Amniotic stem cell (primary cell): ENCODE results near the gene RGS14.
A peak's percentile ranks its signal among the peaks of the same experiment; 100 is the strongest.

Experiments used
- DNase-seq: peaks from one replicate; lab custom pipeline; 2025; lab: John Stamatoyannopoulos, UW

RGS14 gene

GRCh38 chr5:177382423-177383029, 24.8 kb downstream of the RGS14 start:
- no peak for DNase-seq

- DNase-seq = no peak
Measured at GRCh38 chr5:177383181-177383580, 25.5 kb downstream of the RGS14 start.

GRCh38 chr5:177384134-177384533, 26.4 kb downstream of the RGS14 start, which contains the start of gene SLC34A1:
SLC34A1 (plus strand) TSS chr5:177384434; CDS start chr5:177385742, 1,308 bp downstream.
- DNase-seq = no peak

- DNase-seq = no peak
Measured at GRCh38 chr5:177385720-177386119, 28.0 kb downstream of the RGS14 start.

- DNase-seq = no peak
Measured at GRCh38 chr5:177386542-177386941, 28.8 kb downstream of the RGS14 start.

- no peak for DNase-seq
Measured at GRCh38 chr5:177387405-177387804, 29.7 kb downstream of the RGS14 start.

DNA sequence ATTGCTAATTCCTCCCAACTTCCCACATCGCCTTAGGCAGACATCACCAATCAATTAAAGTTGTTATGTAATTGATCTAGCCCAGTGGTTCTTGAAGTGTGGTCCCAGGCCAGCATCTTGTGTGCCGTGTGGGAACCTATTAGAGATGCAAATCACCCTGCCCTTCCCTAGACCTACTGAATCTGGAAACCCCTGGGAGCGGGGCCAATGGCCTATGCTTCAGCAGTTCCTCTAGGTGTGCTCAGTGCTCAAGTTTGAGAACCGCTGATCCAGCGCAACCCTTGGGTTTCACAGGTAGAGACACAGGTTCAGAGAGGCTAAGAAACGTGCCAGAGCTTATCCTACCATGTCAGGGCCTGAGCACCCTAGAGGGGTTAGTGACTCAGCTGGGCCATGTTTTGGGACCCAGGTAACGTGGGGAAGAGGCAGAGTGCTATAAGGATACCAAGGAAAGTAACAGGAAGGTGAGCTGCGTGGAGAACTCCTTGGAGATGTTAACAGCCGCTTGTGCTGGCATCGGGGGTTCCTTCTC, 30.9 kb downstream of the RGS14 start:
- DNase-seq = no peak

- peak; percentile 68 for DNase-seq
Measured at GRCh38 chr5:177389241-177390169, 31.8 kb downstream of the RGS14 start.

GRCh38 chr5:177390363-177391300, 32.9 kb downstream of the RGS14 start:
- DNase-seq = no peak

DNA sequence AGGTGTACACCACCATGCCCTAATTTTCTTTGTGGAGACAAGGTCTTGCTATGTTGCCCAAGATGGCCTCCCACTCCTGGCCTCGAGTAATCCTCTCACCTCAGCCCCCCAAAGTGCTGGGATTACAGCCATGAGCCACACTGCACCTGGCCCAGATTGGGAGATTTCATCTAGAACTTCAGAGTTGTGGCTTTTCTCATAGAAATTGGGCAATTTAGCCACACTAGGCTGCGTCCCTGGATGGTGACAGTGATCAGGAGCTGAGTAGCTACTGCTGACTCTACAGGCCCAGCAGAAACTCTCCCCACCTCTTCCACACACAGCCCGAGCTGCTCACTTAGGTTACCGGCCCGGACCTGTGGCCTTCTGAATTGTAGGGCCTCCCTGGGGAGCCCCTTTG, 35.0 kb downstream of the RGS14 start:
- DNase-seq = no peak

DNA sequence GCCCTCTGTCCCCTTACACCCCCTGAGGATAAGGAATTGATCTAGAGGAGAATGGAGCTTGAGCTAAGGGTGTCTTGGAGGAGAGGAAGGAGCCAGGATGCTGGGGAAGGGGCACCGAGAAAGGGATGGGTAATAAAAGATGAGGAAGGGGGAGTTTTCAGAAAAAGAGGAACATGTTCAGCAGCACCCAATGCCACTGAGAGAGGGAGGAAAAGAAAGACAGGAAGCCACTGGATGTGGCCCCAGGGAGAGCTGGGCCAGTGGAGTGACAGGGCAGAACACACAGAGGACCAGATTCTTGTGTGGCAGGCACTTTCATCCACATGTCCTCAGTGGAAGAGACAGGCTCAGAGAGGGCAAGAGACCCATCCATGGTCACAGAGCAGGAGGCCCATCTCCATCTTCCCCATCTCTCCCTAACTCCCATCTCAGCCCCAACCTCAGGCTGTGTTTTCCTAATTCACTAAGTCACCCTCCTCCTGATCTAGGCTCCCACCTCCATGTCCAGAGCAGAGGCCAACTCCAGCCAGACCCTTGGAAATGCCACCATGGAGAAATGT, 35.6 kb downstream of the RGS14 start:
- no peak for DNase-seq

DNA sequence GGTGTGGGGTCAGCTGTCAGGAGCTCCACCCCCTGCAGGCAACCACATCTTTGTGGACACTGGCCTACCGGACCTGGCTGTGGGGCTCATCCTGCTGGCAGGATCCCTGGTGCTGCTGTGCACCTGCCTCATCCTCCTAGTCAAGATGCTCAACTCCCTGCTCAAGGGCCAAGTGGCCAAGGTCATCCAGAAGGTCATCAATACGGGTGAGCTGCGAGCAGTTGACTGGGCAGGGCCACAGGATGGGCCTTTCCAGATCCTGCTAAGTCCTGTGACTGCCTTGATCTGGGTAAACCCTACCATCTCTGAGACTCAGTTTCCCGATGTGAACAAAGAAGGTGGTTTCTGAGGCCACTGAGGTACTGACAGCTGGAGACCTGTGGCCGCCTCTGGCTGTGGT, 36.3 kb downstream of the RGS14 start:
- no peak for DNase-seq

- DNase-seq = no peak
Measured at GRCh38 chr5:177396078-177396477, 38.4 kb downstream of the RGS14 start.

GRCh38 chr5:177396807-177397206, 39.1 kb downstream of the RGS14 start:
- no peak for DNase-seq

GRCh38 chr5:177397875-177398390, 40.2 kb downstream of the RGS14 start:
- no peak for DNase-seq

DNA sequence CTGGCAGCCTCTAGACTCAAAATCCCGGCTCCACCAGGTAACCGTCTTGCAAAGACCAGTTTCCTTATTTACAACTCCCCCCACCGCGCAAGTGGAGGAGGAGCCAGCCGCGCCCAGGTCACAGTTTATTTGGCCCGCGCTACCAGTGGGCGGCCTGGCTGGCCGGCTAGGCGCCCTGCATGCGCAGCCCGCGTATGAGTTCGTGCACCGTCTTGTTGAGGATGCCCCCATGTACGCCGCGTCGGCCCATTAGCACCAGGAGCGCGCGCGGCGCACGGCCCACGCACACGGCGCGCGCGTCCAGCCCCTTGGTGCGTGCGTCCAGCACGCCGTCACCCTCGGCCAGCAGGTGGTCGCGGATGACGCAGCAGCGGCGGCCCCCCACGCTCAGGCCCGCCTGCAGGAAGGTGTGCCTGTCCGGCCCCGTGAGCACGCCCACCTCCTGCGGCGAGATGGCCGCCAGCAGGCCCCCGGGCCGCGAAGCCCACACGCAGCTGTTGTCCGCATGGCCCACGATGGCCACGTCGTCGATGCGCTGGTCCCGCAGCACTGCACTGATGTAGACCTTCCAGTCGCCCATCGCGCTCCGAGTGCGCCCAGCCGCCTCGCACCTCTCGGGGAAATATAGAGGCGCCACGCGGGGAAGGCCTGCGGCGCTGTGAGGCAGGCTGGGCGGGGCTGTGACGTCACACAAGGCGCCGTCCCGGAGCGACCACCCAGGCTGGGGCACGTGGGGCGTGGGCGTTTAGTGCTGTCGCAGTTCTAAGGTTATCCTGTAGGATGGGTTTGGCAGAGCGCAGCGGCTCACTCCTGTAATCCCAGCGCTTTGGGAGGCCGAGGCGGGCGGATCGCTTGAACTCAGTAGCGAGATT, 42.5 kb downstream of the RGS14 start, which contains the start of gene PFN3:
PFN3 (minus strand) TSS at position 665 of the 872 bp plus-strand sequence; CDS start at position 580, 85 bp downstream.
- DNase-seq = no peak

GRCh38 chr5:177402271-177403043, 44.7 kb downstream of the RGS14 start:
- no peak for DNase-seq

DNA sequence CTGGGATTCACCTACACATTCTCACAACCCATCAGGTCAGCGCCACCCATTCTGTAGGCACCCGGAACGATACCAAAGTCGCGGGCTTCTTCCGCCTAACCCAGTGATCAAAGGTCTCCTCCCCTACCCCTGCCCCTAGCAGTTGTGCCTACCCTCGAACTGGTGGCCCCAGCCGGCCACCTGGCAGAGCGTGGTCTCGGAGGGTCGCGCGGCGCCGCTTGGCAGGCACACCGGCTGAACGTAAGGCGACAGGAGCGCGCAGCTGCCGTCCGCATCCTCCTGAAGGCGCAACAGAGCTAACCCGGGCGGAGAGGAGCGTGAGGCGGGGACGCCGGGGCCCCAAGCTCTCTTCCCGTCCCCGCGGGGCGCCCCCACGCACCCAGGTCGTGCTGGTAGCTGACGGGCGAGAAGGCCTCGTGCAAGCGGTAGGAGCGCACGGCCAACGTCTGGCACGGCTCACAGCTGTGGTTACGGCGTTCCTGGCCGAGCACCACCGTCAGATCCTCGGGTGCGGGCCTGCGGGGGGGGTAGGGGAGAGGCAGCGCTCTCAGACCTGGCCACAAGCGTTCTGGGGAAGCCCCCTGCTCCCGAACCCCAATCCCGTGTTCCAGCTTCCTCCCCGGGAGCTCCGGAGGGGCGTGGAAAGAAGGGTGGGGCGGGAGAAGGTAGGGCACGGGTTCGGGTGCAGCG, 45.5 kb downstream of the RGS14 start:
- no peak for DNase-seq
